Measurements from ENCODE around the gene DNM1. TPM values are rescaled to one million over a fixed set of nuclear protein-coding genes. Genes with fewer than 3 reads are reported as not detected.

The DNM1 gene
- polyA plus RNA-seq, 1 of the 3 experiments (the other 2 are of a cell fraction) = 35.7 TPM

DNA sequence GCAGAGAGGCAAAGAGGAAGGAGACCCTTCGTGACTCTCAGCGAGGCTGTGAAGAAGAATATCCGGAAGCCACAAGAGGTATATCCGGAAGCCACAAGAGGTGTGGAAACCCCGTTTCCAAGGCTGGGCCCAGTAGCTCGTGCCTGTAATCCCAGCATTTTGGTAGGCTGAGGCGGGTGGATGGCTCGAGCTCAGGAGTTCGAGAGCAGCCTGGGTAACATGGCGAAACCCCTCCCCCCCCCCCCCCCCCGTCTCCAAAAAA lies 43.7 kb upstream of the DNM1 start:
- Histone ChIP-seq H4K20me1 (ENCODE audit: insufficient read depth) (no peaks in the 10 kb centered on the region), H3K4me2 (peak overlapping the region; percentile 51), H3K27me3 (ENCODE audit: insufficient read depth) (no peaks in the 10 kb centered on the region), H3K79me2 (ENCODE audit: insufficient read depth) (peaks cover 11% of the 10 kb centered on the region), H3K27ac (ENCODE audit: low read depth in 2 of 2, low read length in 1 of 2) (peak overlapping the region in 1 of 2 experiments; percentile 81; a peak in 3 of 4 replicates), H3K9me3 (no peaks in the 10 kb centered on the region), H3K9me2 (no peaks in the 10 kb centered on the region), H3K4me1 (ENCODE audit: control insufficient read depth in 1 of 2, insufficient read depth in 2 of 2, low read depth in 1 of 2, low read length in 1 of 2) (peaks cover 0 to 12% of the 10 kb centered on the region in 2 experiments; a peak in 2 of 4 replicates), H2AFZ (ENCODE audit: low read depth) (peak overlapping the region; percentile 92), H3K9ac (no peak overlapping the region), H3K36me3 (replicated peaks in 1 of 2; ENCODE audit: control insufficient read depth in 1 of 2, insufficient read depth in 2 of 2, low read length in 1 of 2) (peaks cover 0 to 21% of the 10 kb centered on the region in 2 experiments), H3F3A (replicated peaks; ENCODE audit: insufficient read depth) (no peaks in the 10 kb centered on the region), H3K4me3 (ENCODE audit: low read depth in 2 of 2, low read length in 1 of 2) (peak overlapping the region; percentile 45 to 63)
- TF ChIP-seq TCF12 (IDR thresholded peaks at IDR 0.05) = no peak
- no peak for TF ChIP-seq ELF1 (IDR thresholded peaks at IDR 0.05)
- TF ChIP-seq EP300 (IDR thresholded peaks at IDR 0.05; ENCODE audit: borderline replicate concordance in 1 of 2, low read depth in 1 of 2, low read length in 1 of 2) = no peak
- no peak for TF ChIP-seq USF2 (IDR thresholded peaks at IDR 0.05; ENCODE audit: borderline replicate concordance, low read depth, low read length)
- TF ChIP-seq, protein P1, sequence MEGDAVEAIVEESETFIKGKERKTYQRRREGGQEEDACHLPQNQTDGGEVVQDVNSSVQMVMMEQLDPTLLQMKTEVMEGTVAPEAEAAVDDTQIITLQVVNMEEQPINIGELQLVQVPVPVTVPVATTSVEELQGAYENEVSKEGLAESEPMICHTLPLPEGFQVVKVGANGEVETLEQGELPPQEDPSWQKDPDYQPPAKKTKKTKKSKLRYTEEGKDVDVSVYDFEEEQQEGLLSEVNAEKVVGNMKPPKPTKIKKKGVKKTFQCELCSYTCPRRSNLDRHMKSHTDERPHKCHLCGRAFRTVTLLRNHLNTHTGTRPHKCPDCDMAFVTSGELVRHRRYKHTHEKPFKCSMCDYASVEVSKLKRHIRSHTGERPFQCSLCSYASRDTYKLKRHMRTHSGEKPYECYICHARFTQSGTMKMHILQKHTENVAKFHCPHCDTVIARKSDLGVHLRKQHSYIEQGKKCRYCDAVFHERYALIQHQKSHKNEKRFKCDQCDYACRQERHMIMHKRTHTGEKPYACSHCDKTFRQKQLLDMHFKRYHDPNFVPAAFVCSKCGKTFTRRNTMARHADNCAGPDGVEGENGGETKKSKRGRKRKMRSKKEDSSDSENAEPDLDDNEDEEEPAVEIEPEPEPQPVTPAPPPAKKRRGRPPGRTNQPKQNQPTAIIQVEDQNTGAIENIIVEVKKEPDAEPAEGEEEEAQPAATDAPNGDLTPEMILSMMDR (IDR thresholded peaks at IDR 0.05) = no peak
- TF ChIP-seq SIN3A (IDR thresholded peaks at IDR 0.05; ENCODE audit: borderline replicate concordance, low read depth, low read length) = no peak
- TF ChIP-seq RXRA (IDR thresholded peaks at IDR 0.05; ENCODE audit: borderline replicate concordance, low read depth) = no peak
- TF ChIP-seq TAF1 (IDR thresholded peaks at IDR 0.05; ENCODE audit: borderline replicate concordance, low read depth, low read length) = no peak
- no peak for TF ChIP-seq JUND (IDR thresholded peaks at IDR 0.05)
- TF ChIP-seq MEF2A (IDR thresholded peaks at IDR 0.05; ENCODE audit: borderline replicate concordance, low read depth) = no peak
- TF ChIP-seq FOXM1 (IDR thresholded peaks at IDR 0.05; ENCODE audit: low read depth) = no peak
- no peak for TF ChIP-seq FOSL2 (IDR thresholded peaks at IDR 0.05; ENCODE audit: borderline replicate concordance, low read depth)
- TF ChIP-seq, protein P2, sequence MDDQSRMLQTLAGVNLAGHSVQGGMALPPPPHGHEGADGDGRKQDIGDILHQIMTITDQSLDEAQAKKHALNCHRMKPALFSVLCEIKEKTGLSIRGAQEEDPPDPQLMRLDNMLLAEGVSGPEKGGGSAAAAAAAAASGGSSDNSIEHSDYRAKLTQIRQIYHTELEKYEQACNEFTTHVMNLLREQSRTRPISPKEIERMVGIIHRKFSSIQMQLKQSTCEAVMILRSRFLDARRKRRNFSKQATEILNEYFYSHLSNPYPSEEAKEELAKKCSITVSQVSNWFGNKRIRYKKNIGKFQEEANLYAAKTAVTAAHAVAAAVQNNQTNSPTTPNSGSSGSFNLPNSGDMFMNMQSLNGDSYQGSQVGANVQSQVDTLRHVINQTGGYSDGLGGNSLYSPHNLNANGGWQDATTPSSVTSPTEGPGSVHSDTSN (IDR thresholded peaks at IDR 0.05) = no peak
- no peak for TF ChIP-seq EZH2phosphoT487 (IDR thresholded peaks at IDR 0.05; ENCODE audit: borderline replicate concordance, low read depth)
- TF ChIP-seq, protein P3, sequence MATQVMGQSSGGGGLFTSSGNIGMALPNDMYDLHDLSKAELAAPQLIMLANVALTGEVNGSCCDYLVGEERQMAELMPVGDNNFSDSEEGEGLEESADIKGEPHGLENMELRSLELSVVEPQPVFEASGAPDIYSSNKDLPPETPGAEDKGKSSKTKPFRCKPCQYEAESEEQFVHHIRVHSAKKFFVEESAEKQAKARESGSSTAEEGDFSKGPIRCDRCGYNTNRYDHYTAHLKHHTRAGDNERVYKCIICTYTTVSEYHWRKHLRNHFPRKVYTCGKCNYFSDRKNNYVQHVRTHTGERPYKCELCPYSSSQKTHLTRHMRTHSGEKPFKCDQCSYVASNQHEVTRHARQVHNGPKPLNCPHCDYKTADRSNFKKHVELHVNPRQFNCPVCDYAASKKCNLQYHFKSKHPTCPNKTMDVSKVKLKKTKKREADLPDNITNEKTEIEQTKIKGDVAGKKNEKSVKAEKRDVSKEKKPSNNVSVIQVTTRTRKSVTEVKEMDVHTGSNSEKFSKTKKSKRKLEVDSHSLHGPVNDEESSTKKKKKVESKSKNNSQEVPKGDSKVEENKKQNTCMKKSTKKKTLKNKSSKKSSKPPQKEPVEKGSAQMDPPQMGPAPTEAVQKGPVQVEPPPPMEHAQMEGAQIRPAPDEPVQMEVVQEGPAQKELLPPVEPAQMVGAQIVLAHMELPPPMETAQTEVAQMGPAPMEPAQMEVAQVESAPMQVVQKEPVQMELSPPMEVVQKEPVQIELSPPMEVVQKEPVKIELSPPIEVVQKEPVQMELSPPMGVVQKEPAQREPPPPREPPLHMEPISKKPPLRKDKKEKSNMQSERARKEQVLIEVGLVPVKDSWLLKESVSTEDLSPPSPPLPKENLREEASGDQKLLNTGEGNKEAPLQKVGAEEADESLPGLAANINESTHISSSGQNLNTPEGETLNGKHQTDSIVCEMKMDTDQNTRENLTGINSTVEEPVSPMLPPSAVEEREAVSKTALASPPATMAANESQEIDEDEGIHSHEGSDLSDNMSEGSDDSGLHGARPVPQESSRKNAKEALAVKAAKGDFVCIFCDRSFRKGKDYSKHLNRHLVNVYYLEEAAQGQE (IDR thresholded peaks at IDR 0.05; ENCODE audit: low read depth, low read length) = no peak
- TF ChIP-seq TEAD4 (IDR thresholded peaks at IDR 0.05; ENCODE audit: borderline replicate concordance, insufficient read depth) = no peak
- ChIA-PET CTCF (interaction anchor here (3.2 to 6.2 kb wide), 2 partner anchors 32 to 42 kb away, joined by 16 to 27 read pairs; partner anchors contain the start of gene CIZ1), POLR2A (interaction anchor here (1.0 to 1.7 kb wide), 2 partner anchors 15 to 32 kb away, joined by 3 to 5 read pairs; partner anchors contain the start of gene CIZ1)
- DNase-seq = no peak
- 51% methylated on average over 11 of the region's 11 CpGs for WGBS (ENCODE audit: low lambda C conversion rate)

All from SK-N-SH (cell line).